HG03558 (cell line): ENCODE measurements around the gene SERPINB1.
A peak's percentile ranks its signal among the peaks of the same experiment; 100 is the strongest.
"Not testable (repeated sequence)": the region's sequence is repeated elsewhere in the genome, so short reads cannot be mapped to it uniquely, and the experiment has no call there.

Experiments
- ATAC-seq: cut with Tn5 transposase; IDR thresholded peaks from one replicate; pipeline ENCODE4 v1.9.1; 2021; ENCODE audit warnings: moderate number of reproducible peaks; ENCODE audit not compliant: unreplicated experiment; ENCODE audit errors: extremely low read depth

The SERPINB1 gene

DNA sequence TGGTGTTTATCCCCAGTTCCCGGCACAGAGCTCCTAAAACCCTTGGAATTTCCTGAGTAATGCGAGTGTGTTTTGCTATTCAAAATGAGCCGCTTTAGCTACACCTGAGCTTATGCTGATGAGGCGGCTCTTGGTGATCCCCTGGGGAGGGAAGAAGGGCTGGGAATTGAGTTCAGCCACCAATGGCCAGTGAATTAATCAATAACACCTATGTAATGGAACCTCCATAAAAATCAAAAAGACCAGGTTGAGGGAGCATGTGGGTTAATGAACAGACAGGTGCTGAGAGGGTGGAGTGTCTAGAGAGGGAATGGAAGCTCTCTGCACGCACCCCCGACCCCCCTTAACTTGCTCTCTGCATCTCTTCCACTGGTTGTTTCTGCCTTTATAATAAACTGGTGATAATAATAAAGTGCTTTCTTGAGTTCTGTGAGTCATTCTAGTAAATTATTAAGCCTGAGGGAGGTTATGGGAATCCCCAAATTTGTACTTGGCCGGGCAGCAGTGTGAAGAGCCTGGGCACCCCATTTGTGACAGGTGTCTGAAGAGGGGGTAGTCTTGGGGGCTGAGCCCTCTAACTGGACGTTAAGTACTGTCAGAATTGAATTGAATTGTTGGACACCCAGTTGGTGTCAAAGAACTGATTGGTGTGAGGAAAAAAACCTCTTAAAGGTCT, 24.6 kb upstream of the SERPINB1 start:
- peak; percentile 30 for ATAC-seq

DNA sequence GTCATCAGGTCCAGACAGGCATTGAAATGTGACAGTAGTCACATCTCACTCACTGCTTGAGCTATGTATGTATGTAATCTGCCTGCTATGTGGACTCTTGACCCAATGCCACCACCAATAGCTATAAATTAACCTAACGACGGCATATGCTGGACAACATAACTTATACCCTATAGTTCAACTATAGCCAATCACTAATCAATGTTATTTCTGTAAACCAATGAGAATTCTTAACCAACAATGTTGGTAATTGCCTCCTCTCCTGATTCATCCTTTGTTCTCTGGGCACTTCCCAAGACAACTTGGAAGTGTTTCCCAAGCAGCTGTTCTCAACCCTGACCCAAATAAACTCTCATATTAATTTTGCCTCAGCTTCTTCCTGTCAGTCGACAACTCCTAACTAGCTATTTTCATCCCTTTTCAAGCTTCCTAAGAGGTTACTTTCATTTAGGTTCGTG, 24.1 kb upstream of the SERPINB1 start:
- no peak for ATAC-seq

DNA sequence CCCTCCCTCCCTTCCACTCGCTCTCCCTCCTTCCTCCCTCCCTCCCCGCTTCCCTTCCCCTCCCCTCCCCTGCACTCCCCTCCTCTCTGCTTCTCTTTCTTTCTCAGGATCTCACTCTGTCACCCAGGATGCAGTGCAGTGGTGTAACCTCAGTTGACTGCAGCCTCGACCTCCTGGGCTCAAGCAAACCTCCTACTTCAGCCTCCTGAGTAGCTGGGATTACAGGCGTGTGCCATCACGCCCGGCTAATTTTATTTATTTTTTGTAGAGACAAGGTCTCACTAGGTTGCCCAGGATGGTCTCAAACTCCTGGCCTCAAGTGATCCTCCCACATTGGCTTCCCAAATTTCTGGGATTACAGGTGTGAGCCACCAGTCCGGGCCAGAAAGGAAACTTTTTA, 23.6 kb upstream of the SERPINB1 start:
- ATAC-seq: no peak

DNA sequence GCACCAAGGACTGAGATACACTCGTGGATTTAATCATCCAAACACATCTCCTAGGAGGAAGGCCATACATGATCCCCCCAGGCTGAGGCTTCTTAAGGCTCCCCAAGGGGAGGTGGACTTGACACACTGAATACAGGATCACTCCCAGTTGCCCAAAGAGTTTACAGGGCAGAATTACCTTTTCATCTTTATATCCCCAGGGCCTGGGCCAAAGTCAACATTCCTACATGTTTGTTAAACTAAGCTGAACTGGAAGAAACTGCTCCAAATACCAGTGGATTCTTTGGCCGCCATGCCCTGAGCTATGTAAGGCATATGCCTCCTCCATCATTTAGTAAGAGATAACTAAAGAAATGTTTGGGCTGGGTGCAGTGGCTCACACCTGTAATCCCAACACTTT, 22.2 kb upstream of the SERPINB1 start:
- ATAC-seq: no peak

DNA sequence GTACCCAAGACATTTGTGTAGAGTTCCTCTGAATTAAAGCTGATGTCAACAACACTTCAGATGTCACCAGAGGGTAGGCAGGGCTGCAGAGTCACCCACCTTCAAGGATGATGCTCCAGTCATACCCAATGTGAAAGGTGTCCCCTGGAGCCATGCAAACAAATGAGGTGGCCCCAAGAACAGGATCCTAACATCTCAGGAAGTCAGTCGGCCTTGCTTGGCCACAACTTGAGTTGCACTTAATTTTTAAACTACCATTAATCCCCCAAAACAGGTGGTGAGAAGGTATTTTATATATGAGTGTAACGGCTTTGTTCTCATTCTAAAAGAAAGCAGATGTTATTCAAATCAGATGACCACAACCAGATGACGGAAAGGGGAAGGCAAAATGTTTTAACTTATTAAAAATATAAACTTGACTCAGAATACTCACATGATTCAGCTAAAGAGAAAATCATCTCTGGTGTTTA, 21.1 kb upstream of the SERPINB1 start:
- peak; percentile 36 for ATAC-seq

DNA sequence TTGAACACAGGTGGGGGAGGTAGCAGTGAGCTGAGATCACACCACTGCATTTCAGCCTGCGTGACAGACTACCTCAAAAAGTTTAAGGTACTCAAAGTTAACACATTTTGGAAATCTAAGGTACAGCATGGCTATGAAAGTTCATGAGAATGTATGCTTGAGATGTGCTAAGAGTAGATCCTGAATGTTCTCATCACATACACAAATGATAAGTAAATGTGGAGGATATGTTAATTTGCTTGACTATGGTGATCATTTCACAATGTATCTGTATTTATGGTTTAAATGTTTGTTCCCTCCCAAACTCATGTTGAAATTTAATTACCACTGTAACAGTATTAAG, 20.1 kb upstream of the SERPINB1 start:
- ATAC-seq: no peak

DNA sequence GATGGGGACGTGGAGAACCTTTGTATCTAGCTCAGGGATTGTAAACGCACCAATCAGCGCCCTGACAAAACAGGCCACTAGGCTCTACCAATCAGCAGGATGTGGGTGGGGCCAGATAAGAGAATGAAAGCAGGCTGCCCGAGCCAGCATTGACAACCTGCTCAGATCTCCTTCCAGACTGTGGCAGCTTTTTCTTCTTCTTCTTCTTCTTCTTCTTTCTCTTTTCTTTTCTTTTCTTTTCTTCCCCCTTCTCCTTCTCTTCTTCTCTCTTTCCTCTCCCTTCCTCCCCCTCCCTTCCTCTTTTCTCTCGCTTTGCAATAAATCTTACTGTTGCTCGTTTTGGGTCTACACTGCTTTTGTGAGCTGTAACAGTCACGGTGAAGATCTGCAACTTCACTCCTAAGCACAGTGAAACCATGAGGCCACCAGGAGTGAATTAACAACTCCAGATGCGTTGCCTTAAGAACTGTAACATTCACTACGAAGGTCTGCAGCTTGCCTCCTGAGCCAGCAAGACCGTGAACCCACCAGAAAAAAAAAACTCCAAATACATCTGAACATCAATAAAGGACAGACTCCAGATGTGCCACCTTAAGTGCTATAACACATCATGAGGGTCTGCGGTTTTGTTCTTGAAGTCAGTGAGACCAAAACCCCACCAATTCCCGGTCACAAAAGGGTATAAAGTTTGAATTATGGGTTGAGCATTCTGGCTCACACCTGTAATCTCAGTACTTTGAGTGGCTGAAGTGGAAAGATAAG, 19.6 kb upstream of the SERPINB1 start:
- no peak for ATAC-seq

DNA sequence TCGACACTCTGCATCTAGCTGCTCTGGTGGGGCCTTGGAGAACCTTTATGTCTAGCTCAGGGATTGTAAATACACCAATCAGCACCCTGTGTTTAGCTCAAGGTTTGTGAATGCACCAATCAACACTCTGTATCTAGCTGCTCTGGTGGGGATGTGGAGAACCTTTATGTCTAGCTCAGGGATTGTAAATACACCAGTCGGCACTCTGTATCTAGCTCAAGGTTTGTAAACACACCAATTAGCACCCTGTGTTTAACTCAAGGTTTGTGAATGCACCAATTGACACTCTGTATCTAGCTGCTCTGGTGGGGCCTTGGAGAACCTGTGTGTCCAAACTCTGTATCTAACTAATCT, 19.0 kb upstream of the SERPINB1 start:
- not testable (repeated sequence) for ATAC-seq

DNA sequence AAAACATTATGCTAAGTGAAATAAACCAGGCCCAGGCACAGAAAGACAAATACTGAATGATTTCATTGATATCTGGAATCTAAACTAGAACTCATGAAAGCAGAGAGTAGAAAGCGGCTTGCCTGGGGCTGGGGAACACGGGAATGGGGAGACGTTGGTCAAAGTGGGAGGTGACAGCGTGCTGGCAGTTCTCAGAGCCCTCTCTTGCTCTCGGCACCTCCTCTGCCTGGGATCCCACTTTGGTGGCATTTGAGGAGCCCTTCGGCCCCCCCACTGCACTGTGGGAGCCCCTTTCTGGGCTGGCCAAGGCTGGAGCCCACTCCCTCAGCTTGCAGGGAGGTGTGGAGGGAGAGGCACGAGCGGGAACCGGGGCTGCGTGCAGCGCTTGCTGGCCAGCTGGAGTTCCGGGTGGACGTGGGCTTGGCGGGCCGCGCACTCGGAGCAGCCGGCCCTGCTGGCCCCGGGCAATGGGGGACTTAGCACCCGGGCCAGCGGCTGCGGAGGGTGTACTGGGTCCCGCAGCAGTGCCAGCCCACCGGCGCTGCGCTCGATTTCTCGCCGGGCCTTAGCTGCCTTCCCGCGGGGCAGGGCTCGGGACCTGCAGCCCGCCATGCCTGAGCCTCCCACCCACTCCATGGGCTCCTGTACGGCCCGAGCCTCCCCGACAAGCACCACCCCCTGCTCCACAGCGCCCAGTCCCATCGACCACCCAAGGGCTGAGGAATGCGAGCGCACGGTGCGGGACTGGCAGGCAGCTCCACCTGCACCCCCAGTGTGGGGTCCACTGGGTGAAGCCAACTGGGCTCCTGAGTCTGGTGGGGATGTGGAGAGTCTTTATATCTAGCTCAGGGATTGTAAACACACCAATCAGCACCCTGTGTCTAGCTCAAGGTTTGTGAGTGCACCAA, 18.4 kb upstream of the SERPINB1 start:
- not testable (repeated sequence) for ATAC-seq

DNA sequence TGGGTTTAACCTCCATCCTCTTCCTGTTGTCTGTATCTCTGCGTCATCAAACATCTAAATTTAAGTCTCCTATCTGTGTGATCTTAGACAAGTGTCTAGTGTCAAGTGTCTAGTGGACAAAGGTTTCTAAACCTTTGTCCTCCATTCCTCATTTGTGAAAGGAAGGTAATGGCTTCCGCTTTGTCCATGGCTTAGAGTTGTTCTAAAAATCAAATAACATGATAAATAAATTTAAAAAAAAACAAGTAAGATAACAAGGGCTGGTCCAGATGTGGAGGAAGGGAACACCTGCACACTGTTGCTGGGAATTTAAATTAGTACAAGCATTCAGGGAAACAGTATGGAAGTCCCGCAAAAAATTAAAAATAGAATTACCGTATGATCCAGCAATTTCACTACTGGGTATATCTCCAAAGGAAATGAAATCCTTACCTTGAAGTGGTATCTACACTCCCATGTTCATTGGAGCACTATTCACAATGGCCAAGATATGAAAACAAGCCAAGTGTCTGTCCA, 17.6 kb upstream of the SERPINB1 start:
- ATAC-seq: no peak

DNA sequence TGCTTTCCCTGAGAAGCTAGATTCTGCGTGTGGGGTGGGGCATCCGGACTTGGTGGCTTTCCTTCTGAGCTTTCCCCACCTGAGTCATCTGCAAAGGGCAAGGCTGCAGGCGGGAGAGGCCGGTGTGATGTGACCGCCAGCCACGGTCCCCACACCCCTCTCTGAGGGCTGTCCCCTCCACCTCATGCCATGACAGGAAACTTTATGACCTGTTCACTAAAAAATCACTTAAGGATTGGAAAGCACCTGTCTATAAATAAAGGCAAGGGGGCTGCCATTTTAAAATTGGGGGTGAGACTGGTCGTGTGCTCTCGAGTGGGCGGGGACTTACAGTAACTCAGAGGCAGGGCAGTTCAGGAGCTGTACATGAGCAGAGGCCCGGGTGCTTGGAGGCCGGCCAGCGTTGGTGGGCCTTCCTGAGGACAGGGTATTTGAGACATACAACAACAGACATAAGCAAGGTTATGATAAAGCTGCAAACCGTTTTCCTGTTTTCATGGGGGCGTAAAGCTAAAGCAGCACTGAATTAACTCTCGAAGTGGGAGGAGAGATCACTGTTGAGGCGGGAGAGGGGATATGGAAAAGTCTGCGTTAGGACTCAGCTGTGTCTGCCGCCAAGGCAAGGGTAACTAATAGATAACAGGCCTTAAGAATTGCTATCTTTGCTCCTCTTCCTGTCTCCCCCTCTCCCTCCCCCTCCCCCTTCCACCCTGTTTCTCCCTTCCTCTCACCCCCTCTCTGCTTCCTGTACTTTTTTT, 16.1 kb upstream of the SERPINB1 start:
- ATAC-seq: peak; percentile 35

DNA sequence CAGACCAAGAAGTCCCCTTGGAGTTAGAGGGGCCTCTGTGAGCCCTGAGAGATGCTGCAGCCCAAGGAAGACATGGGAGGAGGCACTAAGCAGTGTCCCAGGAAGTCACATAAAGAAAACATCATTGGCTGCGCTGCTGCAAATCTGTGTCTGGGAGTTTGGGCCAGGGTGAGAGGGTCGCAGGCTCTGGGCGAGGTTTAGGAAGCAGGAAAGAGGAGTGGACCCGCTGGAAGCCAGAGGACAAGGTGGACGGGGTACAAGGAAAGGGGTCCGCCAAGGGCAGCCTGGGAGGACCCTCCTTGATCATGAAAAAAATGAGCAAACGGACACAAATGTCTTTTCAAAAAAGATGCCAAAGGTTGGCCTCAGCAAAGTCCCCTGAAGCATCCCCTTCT, 15.5 kb upstream of the SERPINB1 start:
- ATAC-seq: no peak

DNA sequence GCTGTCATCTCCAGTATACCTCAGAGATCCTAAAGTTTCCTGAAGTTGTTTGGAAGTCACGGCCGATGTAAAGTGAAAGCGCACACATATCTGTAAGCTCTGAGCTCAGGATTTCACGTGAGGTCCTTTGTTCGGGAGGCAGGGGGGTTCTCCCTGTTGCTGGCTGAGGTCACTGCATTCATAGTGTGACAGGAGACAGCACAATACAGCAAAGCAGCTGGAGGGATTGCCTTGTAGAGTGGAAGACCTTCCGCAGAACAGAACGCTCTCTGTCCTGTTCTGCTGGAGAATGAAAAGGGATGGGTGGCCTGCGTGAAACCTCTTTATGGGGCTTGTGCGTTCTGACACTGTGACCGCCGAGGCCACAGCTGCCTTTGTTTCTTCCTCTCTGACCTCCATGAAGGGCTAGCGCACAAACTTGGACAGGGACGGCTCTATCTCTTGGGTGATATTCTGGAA, 13.4 kb upstream of the SERPINB1 start:
- ATAC-seq: no peak

DNA sequence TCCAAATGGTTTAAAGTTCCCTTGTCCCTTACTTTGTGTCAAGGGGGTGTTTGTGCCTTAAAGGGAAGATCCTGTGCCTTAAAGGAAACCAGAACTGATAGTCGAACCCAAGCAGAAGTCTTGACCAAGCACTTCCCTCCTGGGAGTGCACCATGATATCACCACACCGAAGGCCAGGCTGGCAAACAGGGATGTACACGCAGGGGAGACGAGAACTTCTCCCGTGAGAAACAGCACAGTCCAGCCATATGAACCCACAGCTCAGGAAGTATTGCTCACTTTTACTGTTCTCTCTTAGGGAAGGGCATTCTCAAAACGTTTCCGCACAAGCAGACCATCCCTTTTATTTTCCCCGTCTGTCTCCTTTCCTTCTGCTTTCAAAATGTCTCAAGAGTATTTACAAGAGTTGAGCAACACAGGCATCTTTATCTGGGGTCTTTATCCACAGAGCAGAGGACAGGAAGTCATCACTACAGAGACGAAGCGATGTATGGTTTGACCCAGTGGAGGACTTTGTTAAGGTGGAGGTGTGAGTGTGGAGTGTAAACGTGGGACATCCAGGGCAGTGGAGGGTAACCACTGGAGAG, 12.8 kb upstream of the SERPINB1 start:
- ATAC-seq: no peak

DNA sequence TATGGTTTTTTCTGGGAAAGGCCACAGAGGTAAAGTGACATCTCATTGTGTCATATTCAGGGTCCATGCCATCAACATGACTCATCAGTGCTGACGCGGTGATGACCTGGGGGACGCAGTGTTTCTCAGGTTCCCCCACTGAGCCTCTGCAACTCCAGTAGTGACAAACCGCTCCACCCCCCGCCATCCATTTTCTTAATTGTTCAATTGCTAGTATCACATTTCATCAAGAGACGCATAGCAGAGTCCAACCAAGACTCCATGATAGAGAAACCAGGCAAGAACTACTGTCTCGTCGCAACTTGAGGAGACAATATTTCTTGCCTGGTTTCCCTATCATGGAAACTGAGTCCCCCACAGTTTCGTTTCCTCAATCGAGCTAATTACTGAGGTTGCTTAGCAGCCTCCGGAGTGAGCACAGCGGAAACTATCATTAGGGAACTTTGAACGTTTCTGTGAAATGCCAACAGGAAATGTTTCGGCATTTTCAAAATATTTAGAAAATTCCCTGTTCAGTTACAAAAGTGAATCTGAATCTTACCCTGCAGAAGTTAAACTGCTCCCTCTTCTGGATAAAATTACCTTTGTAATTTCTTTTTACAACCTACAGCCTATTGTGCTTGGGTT, 12.2 kb upstream of the SERPINB1 start:
- no peak for ATAC-seq

DNA sequence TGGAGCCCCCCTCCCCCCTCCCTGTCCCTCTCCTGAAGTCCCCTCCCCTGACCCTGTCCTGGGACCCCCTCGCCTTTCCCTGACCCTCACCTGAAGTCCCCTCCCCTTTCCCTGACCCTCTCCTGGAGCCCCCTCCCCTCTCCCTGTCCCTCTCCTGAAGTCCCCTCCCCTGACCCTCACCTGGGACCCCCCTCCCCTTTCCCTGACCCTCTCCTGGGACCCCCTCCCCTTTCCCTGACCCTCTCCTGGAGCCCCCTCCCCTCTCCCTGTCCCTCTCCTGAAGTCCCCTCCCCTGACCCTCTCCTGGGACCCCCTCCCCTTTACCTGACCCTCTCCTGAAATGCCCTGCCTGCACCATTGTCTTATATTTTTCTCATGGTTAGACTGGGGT, 11.7 kb upstream of the SERPINB1 start:
- not testable (repeated sequence) for ATAC-seq

DNA sequence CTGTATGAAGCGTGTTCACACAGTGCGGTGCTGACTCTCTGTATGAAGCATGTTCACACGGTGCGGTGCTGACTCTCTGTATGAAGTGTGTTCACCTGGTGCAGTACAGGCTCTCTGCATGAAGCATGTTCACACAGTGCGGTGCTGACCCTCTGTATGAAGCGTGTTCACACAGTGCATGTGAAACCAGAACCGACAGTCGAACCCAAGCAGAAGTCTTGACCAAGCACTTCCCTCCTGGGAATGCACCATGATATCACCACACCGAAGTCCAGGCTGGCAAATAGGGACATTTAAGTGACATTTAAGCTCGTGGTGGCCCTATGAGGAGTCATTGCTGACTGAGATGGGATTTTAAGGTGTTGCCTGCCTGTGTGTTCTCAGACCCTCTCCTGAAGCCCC, 11.3 kb upstream of the SERPINB1 start:
- ATAC-seq: no peak

DNA sequence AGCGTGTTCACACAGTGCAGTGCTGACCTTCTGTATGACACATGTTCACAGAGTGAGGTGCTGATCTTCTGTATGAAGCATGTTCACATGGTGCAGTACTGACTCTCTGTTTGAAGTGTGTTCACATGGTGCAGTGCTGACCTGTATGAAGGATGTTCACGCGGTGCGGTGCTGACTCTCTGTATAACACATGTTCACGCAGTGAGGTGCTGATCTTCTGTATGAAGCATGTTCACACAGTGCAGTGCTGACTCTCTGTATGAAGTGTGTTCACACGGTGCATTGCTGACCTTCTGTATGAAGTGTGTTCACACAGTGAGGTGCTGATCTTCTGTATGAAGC, 10.8 kb upstream of the SERPINB1 start:
- ATAC-seq: no peak
